Esophagus muscularis mucosa (tissue), 4 donors: ENCODE data around the gene AFAP1L1.

Source experiments
- EP300 ChIP-seq: sonication (generic); formaldehyde crosslinking; IDR thresholded peaks from one replicate; pipeline ENCODE4 v1.6.1; 2017; ENCODE audit warnings: antibody characterized with exemption
- POLR2A ChIP-seq: fragments of 450-650 bp; IDR thresholded peaks from one replicate; pipeline ENCODE4 v1.6.1; 2017; ENCODE audit warnings: antibody characterized with exemption, moderate library complexity, mild to moderate bottlenecking, low read depth
- POLR2AphosphoS5 ChIP-seq, 2 donors: sonication (generic); formaldehyde crosslinking; IDR thresholded peaks; one replicate each; pipeline ENCODE4 v1.6.1; 2017; ENCODE audit warnings: antibody characterized with exemption in 2 of 2
- TF ChIP-seq, protein P1 (sequence below), 3 experiments: fragments of 200-600 bp in 2 of 3; fragments of 450-650 bp in 1 of 3; sonication (generic) in 2 of 3; IDR thresholded peaks; one replicate each; pipeline ENCODE4 v1.5.1; 2017 to 2019; ENCODE audit warnings: antibody characterized with exemption in 3 of 3, mild to moderate bottlenecking in 2 of 3, moderate library complexity in 1 of 3

DNA sequence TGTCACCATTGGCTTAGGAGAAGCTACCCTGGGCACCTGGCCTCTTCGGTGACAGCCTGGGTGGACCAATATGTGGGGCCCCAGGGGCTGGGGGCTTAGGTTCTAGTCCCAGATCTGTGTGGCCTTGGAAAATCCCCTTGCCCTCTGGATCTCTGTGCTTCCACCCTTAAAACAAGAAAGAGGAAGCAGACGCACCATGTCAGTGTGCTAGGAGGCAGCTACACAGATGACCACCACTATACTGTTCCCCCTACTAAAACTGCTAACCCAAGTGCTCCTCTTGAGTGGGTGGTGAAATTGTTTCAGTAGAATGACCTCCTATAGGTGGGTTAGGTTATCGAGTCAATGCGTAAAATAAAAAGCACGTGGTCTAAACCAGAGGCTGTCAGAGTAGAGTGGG is 31.0 kb downstream of the AFAP1L1 start:
- TF ChIP-seq, protein P1, sequence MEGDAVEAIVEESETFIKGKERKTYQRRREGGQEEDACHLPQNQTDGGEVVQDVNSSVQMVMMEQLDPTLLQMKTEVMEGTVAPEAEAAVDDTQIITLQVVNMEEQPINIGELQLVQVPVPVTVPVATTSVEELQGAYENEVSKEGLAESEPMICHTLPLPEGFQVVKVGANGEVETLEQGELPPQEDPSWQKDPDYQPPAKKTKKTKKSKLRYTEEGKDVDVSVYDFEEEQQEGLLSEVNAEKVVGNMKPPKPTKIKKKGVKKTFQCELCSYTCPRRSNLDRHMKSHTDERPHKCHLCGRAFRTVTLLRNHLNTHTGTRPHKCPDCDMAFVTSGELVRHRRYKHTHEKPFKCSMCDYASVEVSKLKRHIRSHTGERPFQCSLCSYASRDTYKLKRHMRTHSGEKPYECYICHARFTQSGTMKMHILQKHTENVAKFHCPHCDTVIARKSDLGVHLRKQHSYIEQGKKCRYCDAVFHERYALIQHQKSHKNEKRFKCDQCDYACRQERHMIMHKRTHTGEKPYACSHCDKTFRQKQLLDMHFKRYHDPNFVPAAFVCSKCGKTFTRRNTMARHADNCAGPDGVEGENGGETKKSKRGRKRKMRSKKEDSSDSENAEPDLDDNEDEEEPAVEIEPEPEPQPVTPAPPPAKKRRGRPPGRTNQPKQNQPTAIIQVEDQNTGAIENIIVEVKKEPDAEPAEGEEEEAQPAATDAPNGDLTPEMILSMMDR (IDR thresholded peaks at IDR 0.05) = no peak
- TF ChIP-seq POLR2A = no peak
- no peak for TF ChIP-seq POLR2AphosphoS5 (IDR thresholded peaks at IDR 0.05)
- no peak for TF ChIP-seq EP300
